22Rv1 (cell line): ENCODE results near the gene EMILIN1.

Source experiments
- H3K27ac ChIP-seq: fragments of 450-650 bp; 2 replicates; pipeline ENCODE4 v1.5.1; 2017
- ZFX ChIP-seq: fragments of 450-650 bp; IDR thresholded peaks from 2 replicates; pipeline ENCODE4 v1.6.1; 2017; ENCODE audit warnings: antibody characterized with exemption, borderline replicate concordance
- TF ChIP-seq, protein P1 (sequence below): fragments of 450-650 bp; IDR thresholded peaks from 2 replicates; pipeline ENCODE4 v1.5.1; 2017; ENCODE audit warnings: mild to moderate bottlenecking

Gene EMILIN1

DNA sequence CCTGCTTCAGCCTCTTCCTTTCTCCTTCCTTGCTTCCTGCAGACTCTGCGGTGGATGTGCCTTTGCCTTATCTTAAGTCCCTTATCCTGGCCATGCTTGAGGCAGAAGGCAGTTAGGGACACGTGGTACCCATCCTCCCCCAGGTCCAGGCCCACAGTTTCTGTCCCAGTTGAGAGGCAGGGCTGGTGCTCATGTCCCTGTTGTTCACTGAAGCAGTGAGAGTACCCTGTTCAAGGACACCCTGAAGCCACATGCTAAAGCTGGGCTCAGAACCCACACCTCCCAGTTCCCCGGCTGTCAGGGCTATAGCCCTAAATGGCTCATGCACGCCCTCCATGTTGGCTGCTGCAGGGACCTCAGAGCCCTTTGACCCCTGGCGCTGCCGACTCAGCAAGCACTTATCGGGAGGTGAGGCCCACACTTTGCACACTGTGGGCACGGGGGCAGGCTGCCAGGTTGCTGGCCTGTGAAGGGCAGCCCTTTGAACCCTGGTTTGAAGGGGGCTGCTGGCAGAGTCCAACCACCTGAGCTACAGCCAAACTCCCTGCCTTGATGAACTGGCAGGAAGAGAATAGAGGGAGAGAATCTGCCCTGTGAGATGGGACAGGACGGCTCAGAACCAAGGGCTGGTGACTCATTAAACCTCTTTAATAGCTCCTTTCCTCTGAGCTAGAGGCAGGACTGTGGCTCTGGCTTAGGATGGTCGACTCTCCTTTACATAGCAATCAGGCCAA, 14.4 kb downstream of the EMILIN1 start:
- TF ChIP-seq, protein P1, sequence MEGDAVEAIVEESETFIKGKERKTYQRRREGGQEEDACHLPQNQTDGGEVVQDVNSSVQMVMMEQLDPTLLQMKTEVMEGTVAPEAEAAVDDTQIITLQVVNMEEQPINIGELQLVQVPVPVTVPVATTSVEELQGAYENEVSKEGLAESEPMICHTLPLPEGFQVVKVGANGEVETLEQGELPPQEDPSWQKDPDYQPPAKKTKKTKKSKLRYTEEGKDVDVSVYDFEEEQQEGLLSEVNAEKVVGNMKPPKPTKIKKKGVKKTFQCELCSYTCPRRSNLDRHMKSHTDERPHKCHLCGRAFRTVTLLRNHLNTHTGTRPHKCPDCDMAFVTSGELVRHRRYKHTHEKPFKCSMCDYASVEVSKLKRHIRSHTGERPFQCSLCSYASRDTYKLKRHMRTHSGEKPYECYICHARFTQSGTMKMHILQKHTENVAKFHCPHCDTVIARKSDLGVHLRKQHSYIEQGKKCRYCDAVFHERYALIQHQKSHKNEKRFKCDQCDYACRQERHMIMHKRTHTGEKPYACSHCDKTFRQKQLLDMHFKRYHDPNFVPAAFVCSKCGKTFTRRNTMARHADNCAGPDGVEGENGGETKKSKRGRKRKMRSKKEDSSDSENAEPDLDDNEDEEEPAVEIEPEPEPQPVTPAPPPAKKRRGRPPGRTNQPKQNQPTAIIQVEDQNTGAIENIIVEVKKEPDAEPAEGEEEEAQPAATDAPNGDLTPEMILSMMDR = no peak
- no peak for TF ChIP-seq ZFX

DNA sequence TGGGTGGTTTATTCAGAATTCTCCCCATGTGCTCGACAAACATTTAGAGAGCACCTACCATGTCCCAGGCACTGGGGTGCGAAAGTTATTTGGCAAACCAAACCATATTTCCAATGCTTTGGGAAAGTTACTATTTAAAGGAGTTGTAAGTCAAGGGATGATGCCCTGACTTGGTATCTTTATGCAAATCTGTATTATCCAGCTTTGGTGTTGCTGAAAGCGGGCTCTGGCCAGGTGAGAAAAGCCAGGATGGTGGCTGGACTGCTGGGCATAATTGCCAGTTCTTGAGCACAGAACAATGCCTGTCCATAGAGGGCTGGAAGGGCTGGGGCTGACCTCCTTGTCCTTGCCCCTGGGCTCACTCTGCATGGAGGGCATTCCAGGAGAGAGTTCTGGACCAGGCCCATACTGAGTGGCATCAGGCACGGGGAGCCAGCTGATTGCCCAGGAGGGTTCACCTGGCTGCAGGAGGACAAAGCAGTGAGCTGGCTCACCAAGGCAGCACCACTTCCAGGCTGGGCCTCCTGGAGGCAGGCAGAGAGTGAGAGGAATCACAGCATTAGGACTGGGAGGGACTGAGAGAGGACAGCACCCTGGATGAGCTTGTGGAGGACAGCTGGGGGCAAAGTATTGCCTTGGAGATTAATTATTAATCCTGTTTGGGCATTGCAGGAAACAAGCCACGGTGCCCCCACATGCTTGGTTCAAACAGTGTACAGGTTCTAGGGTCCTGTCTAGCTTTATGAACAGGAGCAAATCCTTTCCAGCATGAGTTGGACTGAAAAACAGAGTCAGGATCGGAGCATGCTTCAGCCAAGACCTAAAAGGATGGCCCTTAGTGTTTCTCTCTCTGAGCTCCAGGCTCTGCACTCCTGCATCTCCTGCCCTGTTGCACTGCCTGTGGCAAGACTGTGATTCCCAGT, 15.3 kb downstream of the EMILIN1 start:
- peak overlapping the region; percentile 32; the same call in 1 of the 2 replicates for H3K27ac ChIP-seq
- TF ChIP-seq, protein P1 = no peak
- no peak for TF ChIP-seq ZFX

More for the DNA sequence above, 14.4 kb downstream of the EMILIN1 start:
- H3K27ac ChIP-seq = no peak overlapping the region

DNA sequence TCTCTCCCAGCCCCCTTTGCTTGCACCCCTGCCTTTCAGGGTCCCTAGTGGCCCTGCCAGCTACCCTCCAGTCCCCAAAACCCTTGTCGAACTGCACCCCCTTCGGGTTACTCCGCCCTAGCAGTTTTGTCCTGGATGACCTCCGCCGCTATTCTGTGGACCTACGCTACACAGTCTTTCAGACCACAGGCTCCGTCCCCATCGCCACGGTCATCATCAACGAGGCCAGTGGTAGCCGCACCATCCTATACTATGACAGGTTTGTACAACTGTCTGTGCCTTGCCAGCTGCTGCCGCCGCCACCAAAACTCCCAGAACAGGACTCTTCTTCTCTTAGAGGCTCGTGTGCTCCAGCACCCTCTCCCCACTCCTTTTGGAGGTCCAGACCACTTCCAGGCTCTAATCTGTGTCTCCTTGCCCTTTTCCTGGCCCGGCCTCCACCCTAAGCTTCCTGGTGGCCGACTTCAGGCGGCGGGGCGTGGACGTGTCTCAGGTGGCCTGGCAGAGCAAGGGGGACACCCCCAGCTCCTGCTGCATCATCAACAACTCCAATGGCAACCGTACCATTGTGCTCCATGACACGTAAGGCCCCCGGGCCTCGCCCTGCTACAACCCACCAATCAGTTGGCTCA, 16.1 kb downstream of the EMILIN1 start:
- TF ChIP-seq, protein P1 = no peak
- no peak for TF ChIP-seq ZFX
- H3K27ac ChIP-seq = peak overlapping the region; percentile 32; the same call in 1 of the 2 replicates

DNA sequence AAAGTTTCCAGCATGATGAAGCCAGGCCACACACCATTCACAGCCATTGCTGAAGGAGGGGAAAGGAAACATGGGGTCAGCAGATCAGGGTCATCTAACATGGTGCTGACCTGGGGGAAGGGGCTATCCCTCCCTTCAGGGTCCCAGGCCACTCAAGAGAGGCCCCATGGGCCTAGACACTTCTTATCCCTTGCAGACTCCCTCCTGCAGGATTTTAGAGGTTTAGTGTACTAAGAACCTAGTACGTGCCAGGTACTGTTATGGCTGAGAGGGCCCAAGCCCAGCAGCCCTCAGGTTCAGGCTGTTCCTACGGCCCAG, 17.0 kb downstream of the EMILIN1 start:
- TF ChIP-seq, protein P1 = no peak
- no peak for TF ChIP-seq ZFX
- no peak overlapping the region for H3K27ac ChIP-seq

DNA sequence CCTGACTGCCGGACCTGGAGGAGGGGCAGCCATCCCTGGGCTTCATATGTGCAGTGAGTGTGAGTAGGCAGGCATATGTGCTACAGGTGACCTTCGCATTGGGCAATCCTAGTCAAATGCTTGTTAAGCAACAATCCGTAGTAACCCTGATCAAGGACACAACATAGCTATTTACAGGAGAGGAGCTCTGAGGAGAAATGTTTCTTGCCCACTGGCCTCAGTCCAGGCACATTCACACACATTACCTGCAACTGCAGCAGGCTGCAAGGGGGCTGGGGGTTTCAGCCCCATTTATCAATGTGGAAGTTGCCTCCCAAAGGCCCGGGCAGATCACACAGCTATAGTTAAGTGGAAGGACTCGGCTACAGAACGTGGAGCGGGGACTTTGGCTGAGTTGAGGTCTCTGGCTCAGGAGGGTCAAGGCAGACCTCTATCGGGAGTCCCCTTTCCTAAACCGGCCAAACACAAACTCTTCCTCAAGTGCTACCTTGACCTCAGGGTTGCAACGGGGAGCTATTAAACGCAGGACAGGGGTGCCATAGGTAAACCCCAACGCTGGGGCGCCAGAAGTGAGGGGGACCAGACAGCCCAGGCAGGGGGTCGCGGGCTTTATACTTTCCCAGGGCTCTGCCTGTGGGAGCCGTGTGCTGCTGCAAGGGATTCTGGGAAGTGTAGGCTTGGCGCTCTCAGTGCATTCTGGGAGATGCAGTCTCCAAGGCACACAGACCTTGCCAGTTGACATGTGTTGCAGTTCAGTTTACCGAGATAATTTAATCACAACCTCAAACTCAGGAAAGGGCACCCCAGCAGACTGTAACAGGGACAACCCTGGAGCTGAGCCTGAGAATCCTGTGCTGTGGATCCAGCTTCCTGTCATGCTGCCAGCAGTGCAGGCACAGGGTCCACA, 17.6 kb downstream of the EMILIN1 start:
- H3K27ac ChIP-seq = no peak overlapping the region
- TF ChIP-seq, protein P1 = no peak

DNA sequence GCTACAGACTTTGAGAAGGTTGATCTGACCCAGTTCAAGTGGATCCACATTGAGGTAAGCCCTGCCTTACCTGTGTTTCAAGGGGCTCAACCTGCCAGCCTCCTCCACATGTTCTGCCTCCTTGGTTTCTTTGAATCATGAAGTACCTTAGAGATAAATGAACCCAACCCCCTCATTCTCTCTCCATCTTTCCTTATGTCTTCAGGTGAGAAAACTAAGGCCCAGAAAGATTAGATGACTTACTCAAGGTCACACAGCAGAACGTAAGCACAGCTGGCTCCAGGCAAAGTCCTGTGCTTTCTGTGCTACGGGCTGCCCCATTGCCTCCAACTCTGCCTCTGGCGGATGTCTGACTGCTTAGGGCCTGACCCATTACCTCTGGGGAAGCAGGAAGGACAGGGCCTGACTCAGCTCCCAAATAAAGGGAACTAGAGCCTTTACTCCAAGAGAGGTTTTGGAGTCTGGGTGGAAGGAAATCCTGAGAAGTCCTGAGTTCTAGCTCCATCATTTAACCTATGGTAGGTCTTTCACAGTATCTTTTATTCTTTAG, 18.4 kb downstream of the EMILIN1 start:
- no peak overlapping the region for H3K27ac ChIP-seq
- no peak for TF ChIP-seq ZFX

DNA sequence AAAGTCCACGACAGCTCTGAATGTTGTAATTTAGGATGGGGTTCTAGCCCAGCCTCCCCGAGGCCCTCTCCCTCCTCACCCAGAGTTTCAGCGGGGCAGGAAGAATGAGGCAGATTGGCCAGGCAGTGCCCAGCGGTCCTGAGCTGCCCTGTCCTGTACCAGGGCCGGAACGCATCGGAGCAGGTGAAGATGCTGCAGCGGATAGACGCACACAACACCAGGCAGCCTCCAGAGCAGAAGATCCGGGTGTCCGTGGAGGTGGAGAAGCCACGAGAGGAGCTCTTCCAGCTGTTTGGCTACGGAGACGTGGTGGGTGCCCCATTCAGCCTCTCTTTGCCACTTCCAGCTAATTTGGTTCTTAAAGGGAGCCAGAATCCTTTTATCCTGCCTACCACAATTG, 18.9 kb downstream of the EMILIN1 start:
- H3K27ac ChIP-seq = no peak overlapping the region
- TF ChIP-seq, protein P1 = no peak
- no peak for TF ChIP-seq ZFX
